SK-N-SH treated with all-trans-retinoic acid at 6 μM for 48 hours (cell line): Measurements from ENCODE around the gene IQSEC1.

Experiments used
- ATAC-seq: fragments of 200-7000 bp; cut with Tn5 transposase; 3 replicates; pipeline ENCODE4 v1.9.1; 2020; ENCODE audit warnings: mild to moderate bottlenecking, moderate library complexity
- BACH2 ChIP-seq: fragments of 250-450 bp; sonication (Bioruptor Pico); IDR thresholded peaks from 2 replicates; pipeline ENCODE4 v1.9.0; 2021; ENCODE audit warnings: mild to moderate bottlenecking, borderline replicate concordance
- CREB5 ChIP-seq: fragments of 250-450 bp; sonication (Bioruptor Pico); IDR thresholded peaks from 2 replicates; pipeline ENCODE4 v1.5.1; 2020; ENCODE audit warnings: low read depth, mild to moderate bottlenecking, moderate library complexity
- CSDC2 ChIP-seq: fragments of 250-450 bp; sonication (Bioruptor Pico); IDR thresholded peaks from 2 replicates; pipeline ENCODE4 v1.5.0; 2020; ENCODE audit warnings: mild to moderate bottlenecking, moderate library complexity
- CSRNP3 ChIP-seq: fragments of 250-450 bp; sonication (Bioruptor Pico); IDR thresholded peaks from 2 replicates; pipeline ENCODE4 v1.5.1; 2021; ENCODE audit warnings: mild to moderate bottlenecking, moderate library complexity
- ESRRG ChIP-seq: fragments of 250-450 bp; sonication (Bioruptor Pico); IDR thresholded peaks from 2 replicates; pipeline ENCODE4 v1.6.1; 2021; ENCODE audit warnings: mild to moderate bottlenecking
- GLIS3 ChIP-seq: fragments of 250-450 bp; sonication (Bioruptor Pico); IDR thresholded peaks from 2 replicates; pipeline ENCODE4 v1.5.0; 2020; ENCODE audit warnings: mild to moderate bottlenecking, moderate library complexity
- ISL1 ChIP-seq: fragments of 250-450 bp; sonication (Bioruptor Pico); IDR thresholded peaks from 2 replicates; pipeline ENCODE4 v2.1.2; 2022; ENCODE audit warnings: mild to moderate bottlenecking, moderate library complexity
- OSR1 ChIP-seq: fragments of 250-450 bp; sonication (Bioruptor Pico); IDR thresholded peaks from 2 replicates; pipeline ENCODE4 v1.8.0; 2022; ENCODE audit warnings: moderate library complexity, mild to moderate bottlenecking, inconsistent platforms
- PATZ1 ChIP-seq: fragments of 250-450 bp; sonication (Bioruptor Pico); IDR thresholded peaks from 2 replicates; pipeline ENCODE4 v1.8.0; 2020; ENCODE audit warnings: mild to moderate bottlenecking, moderate library complexity, borderline replicate concordance
- POU6F1 ChIP-seq: fragments of 250-450 bp; sonication (Bioruptor Pico); IDR thresholded peaks from 2 replicates; pipeline ENCODE4 v1.8.0; 2021; ENCODE audit warnings: low read depth, mild to moderate bottlenecking, moderate library complexity, borderline replicate concordance
- RARB ChIP-seq: fragments of 250-450 bp; sonication (Bioruptor Pico); IDR thresholded peaks from 2 replicates; pipeline ENCODE4 v1.8.0; 2021; ENCODE audit warnings: mild to moderate bottlenecking, moderate library complexity
- SNAI2 ChIP-seq: fragments of 250-450 bp; sonication (Bioruptor Pico); IDR thresholded peaks from 2 replicates; pipeline ENCODE4 v1.5.0; 2020; ENCODE audit warnings: mild to moderate bottlenecking, moderate library complexity
- TCF4 ChIP-seq: fragments of 250-450 bp; sonication (Bioruptor Pico); IDR thresholded peaks from 2 replicates; pipeline ENCODE4 v1.8.0; 2021; ENCODE audit warnings: mild to moderate bottlenecking, moderate library complexity, borderline replicate concordance
- TSHZ2 ChIP-seq: fragments of 250-450 bp; sonication (Bioruptor Pico); IDR thresholded peaks from 2 replicates; pipeline ENCODE4 v1.5.0; 2020; ENCODE audit warnings: mild to moderate bottlenecking, moderate library complexity
- ZFP30 ChIP-seq: fragments of 450-650 bp; formaldehyde crosslinking; IDR thresholded peaks from 2 replicates; pipeline ENCODE4 v1.5.0; 2022; ENCODE audit warnings: mild to moderate bottlenecking, moderate library complexity
- ZNF565 ChIP-seq: fragments of 450-650 bp; formaldehyde crosslinking; conservative IDR thresholded peaks from 2 replicates; pipeline ENCODE4 v1.5.0; 2020; ENCODE audit warnings: low read depth, mild to moderate bottlenecking, moderate library complexity
- ZNF8 ChIP-seq: fragments of 450-650 bp; formaldehyde crosslinking; IDR thresholded peaks from 2 replicates; pipeline ENCODE4 v1.5.0; 2020; ENCODE audit warnings: mild to moderate bottlenecking, moderate library complexity

IQSEC1 gene

GRCh38 chr3:13074006-13074375 is 762 bp upstream of the IQSEC1 start:
- TF ChIP-seq ZFP30 = no peak
- no peak for TF ChIP-seq ISL1 (CRISPR knock-in tag)
- no peak for TF ChIP-seq ZNF565 (CRISPR knock-in tag)
- TF ChIP-seq ESRRG = no peak
- TF ChIP-seq GLIS3 (CRISPR knock-in tag) = no peak
- TF ChIP-seq ZNF8 = no peak
- TF ChIP-seq TSHZ2 (CRISPR knock-in tag) = no peak
- TF ChIP-seq SNAI2 (CRISPR knock-in tag) = no peak
- no peak for TF ChIP-seq OSR1 (CRISPR knock-in tag)
- no peak for TF ChIP-seq TCF4 (CRISPR knock-in tag)
- no peak for TF ChIP-seq RARB (CRISPR knock-in tag)
- no peak for TF ChIP-seq BACH2 (CRISPR knock-in tag)
- no peak for TF ChIP-seq POU6F1 (CRISPR knock-in tag)
- no peak for ATAC-seq

GRCh38 chr3:13072600-13073325 is 466 bp downstream of the IQSEC1 start:
- TF ChIP-seq TCF4 (CRISPR knock-in tag) = no peak
- TF ChIP-seq CSDC2 (CRISPR knock-in tag) = no peak
- no peak for TF ChIP-seq CREB5
- no peak for TF ChIP-seq PATZ1 (CRISPR knock-in tag)
- no peak for TF ChIP-seq OSR1 (CRISPR knock-in tag)
- TF ChIP-seq GLIS3 (CRISPR knock-in tag) = no peak
- ATAC-seq = peak; percentile 50

GRCh38 chr3:13072239-13072599 is 1.0 kb downstream of the IQSEC1 start:
- TF ChIP-seq TSHZ2 (CRISPR knock-in tag) = no peak
- no peak for TF ChIP-seq GLIS3 (CRISPR knock-in tag)
- TF ChIP-seq CSRNP3 (CRISPR knock-in tag) = no peak
- TF ChIP-seq ISL1 (CRISPR knock-in tag) = no peak
- TF ChIP-seq ZFP30 = no peak
- peak; percentile 54 for ATAC-seq
